HEK293 (cell line): ENCODE results near the gene PASK.

Experiments used
- CTCF ChIP-seq: fragments of 450-650 bp; formaldehyde crosslinking; IDR thresholded peaks from 2 replicates; pipeline ENCODE4 v1.5.1; 2016; ENCODE audit warnings: missing biosample characterization, missing genetic modification characterization
- TCF7L2 ChIP-seq: IDR thresholded peaks from 2 replicates; pipeline ENCODE4 v1.6.1; 2011; ENCODE audit warnings: low read depth, mild to moderate bottlenecking, inconsistent platforms, low read length, moderate library complexity, borderline replicate concordance

- TF ChIP-seq CTCF (tag by site-specific recombination) (no peak), TCF7L2 (no peak)
Observed at GRCh38 chr2:241153616-241154015, 4.3 kb upstream of the PASK start.
